A673 (cell line): ENCODE data around the gene BNC2. TPM values are rescaled to one million over a fixed set of nuclear protein-coding genes. Genes with fewer than 3 reads are reported as not detected.

Experiments
- BruUV-seq: library from RNA; stranded (reverse); fragments of 400-500 nt; replicated peaks from 2 replicates; lab custom pipeline; 2021; lab: Mats Ljungman, UMichigan
- CTCF ChIA-PET: fragments of 300-600 bp; sonication (Branson Sonifier 250); formaldehyde crosslinking; loops from one replicate; lab custom pipeline; 2022; ENCODE audit warnings: antibody characterized with exemption; lab: Charles Lee
- POLR2A ChIA-PET: fragments of 300-600 bp; sonication (Branson Sonifier 250); formaldehyde crosslinking; loops from one replicate; lab custom pipeline; 2022; ENCODE audit warnings: antibody characterized with exemption; ENCODE audit not compliant: low non-redundant PET; lab: Charles Lee
- DNase-seq: peaks from one replicate; pipeline ENCODE4 v3.0.0-alpha.2; 2015; ENCODE audit warnings: low spot score
- H3K27ac ChIP-seq: fragments of 200-600 bp; sonication (generic); 2 replicates; pipeline ENCODE4 v1.5.1; 2016; ENCODE audit warnings: mixed run types, low read depth, mild to moderate bottlenecking, mixed read lengths, antibody characterized with exemption, low read length; ENCODE audit not compliant: poor library complexity, severe bottlenecking
- H3K27me3 ChIP-seq: fragments of 200-600 bp; sonication (generic); replicated peaks from 2 replicates; pipeline ENCODE4 v1.6.1; 2017; ENCODE audit warnings: mixed run types, low read depth, mild to moderate bottlenecking, mixed read lengths, antibody characterized with exemption, low read length; ENCODE audit not compliant: insufficient read depth, poor library complexity
- H3K36me3 ChIP-seq: fragments of 200-600 bp; sonication (generic); 2 replicates; pipeline ENCODE4 v1.6.1; 2016; ENCODE audit warnings: mixed run types, mild to moderate bottlenecking, mixed read lengths, antibody characterized with exemption, low read length; ENCODE audit not compliant: insufficient read depth, poor library complexity, severe bottlenecking
- H3K4me1 ChIP-seq: fragments of 200-600 bp; sonication (generic); 2 replicates; pipeline ENCODE4 v1.6.1; 2017; ENCODE audit warnings: mixed run types, mild to moderate bottlenecking, mixed read lengths, antibody characterized with exemption, low read length; ENCODE audit not compliant: insufficient read depth, poor library complexity, severe bottlenecking
- H3K4me3 ChIP-seq: fragments of 200-600 bp; sonication (generic); 2 replicates; pipeline ENCODE4 v1.5.1; 2016; ENCODE audit warnings: low read depth, mixed run types, mild to moderate bottlenecking, mixed read lengths, low read length; ENCODE audit not compliant: poor library complexity, severe bottlenecking
- H3K9me3 ChIP-seq: fragments of 200-600 bp; sonication (generic); 2 replicates; pipeline ENCODE4 v1.6.1; 2016; ENCODE audit warnings: mixed run types, low read depth, mild to moderate bottlenecking, mixed read lengths, antibody characterized with exemption, low read length; ENCODE audit not compliant: poor library complexity, severe bottlenecking
- CTCF ChIP-seq: fragments of 300-800, 200-600 bp; sonication (generic); conservative IDR thresholded peaks from 2 replicates; pipeline ENCODE4 v1.5.1; 2017; ENCODE audit warnings: low read depth, mild to moderate bottlenecking, antibody characterized with exemption, low read length, moderate library complexity, mixed read lengths
- EZH2 ChIP-seq: fragments of 200-600 bp; sonication (generic); IDR thresholded peaks from 2 replicates; pipeline ENCODE4 v1.6.1; 2017; ENCODE audit warnings: borderline replicate concordance, low read depth, mild to moderate bottlenecking, mixed read lengths, antibody characterized with exemption, low read length; ENCODE audit not compliant: poor library complexity, severe bottlenecking
- intact Hi-C: fragments of 100-400 bp; cut with micrococcal nuclease; formaldehyde crosslinking; loops from one replicate; pipeline ENCODE4 v1.10.0; 2022; ENCODE audit not compliant: unreplicated experiment
- total RNA-seq: library from RNA; stranded (reverse); gene quantifications from 2 replicates; pipeline ENCODE4 v1.2.3, GENCODE V29; 2021

Gene BNC2
- total RNA-seq, 1 experiment from 2014 or later: 0.45 TPM

- Histone ChIP-seq H3K27me3 (no peaks in the 10 kb centered on the region), H3K4me1 (no peaks in the 10 kb centered on the region), H3K27ac (no peak overlapping the region), H3K36me3 (no peaks in the 10 kb centered on the region), H3K9me3 (no peaks in the 10 kb centered on the region), H3K4me3 (no peak overlapping the region)
- ChIA-PET CTCF (no interaction called here), POLR2A (no interaction called here)
- no TSS peak for BruUV-seq
- intact Hi-C loops: no loop called here
- DNase-seq: no peak
- TF ChIP-seq CTCF (no peak), EZH2 (no peak)
These were observed 37.1 kb downstream of the BNC2 start for GRCh38 chr9:16833296-16833835.

DNA sequence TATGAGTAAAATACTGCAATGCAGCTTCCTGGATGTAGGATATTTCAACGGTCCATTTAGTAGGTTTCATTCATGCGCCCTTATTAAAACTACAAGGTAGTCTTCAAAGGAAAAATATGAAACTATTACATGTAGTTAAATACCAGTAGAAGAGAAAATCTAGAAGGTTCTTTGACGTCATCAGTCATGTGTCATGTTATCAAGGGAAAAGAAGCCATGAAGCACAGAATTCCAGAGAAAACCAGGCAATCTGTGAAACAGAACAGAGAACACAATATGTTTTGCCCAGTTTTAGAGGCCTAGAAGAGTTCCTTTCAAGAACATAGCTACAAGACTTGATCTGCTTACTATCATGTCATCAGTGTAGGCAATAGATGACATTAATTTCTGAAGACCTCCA is 38.4 kb downstream of the BNC2 start:
- no TSS peak for BruUV-seq
- no peak for DNase-seq
- Histone ChIP-seq H3K27me3 (no peaks in the 10 kb centered on the region), H3K36me3 (no peaks in the 10 kb centered on the region), H3K4me1 (no peaks in the 10 kb centered on the region), H3K4me3 (no peak overlapping the region), H3K9me3 (no peaks in the 10 kb centered on the region), H3K27ac (no peak overlapping the region)
- ChIA-PET POLR2A (no interaction called here), CTCF (no interaction called here)
- intact Hi-C loops: no loop called here
- no peak for TF ChIP-seq CTCF
- no peak for TF ChIP-seq EZH2

DNA sequence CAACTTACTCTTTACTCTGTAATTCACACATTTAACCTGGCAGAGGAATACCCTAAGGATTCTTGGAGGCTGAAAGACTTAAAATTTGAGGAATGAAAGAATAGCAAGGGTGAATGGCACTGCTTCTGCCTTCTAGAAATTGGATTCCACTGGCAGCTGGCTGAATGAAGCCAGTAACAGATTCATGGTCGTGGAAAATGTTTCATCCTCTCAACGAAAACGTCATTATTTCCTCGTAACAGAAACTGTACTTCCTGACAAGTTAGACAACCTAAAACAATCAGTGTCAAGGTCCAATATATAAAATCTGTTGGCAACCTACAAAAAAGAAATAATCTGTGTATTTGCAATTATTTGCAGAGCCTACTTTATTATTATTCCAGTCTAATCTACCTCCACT is 39.7 kb downstream of the BNC2 start:
- Histone ChIP-seq H3K4me1 (no peaks in the 10 kb centered on the region), H3K27ac (no peak overlapping the region), H3K36me3 (no peaks in the 10 kb centered on the region), H3K27me3 (no peaks in the 10 kb centered on the region), H3K4me3 (no peak overlapping the region), H3K9me3 (no peaks in the 10 kb centered on the region)
- ChIA-PET CTCF (no interaction called here), POLR2A (no interaction called here)
- no TSS peak for BruUV-seq
- TF ChIP-seq EZH2 (no peak), CTCF (no peak)
- intact Hi-C loops: no loop called here
- no peak for DNase-seq
